Natural killer cell (primary cell): ENCODE data around the gene MOCOS. TPM values are rescaled to one million over a fixed set of nuclear protein-coding genes. Genes with fewer than 3 reads are reported as not detected.

Experiments used
- ATAC-seq, 3 donors: fragments of 150-1000 bp in 2 of 3; fragments of 200-7000 bp in 1 of 3; cut with Tn5 transposase; 1 replicate in 1 of 3; 2 replicates in 2 of 3; pipeline ENCODE4 v1.10.0; 2021; ENCODE audit warnings: mild to moderate bottlenecking in 2 of 3, moderate library complexity in 2 of 3
- DNase-seq, 2 donors: peaks; one replicate each; pipeline versions ENCODE4 v3.0.0 to v3.0.0-alpha.2; 2013 to 2021; ENCODE audit warnings: mixed read lengths in 1 of 2
- H3K27ac ChIP-seq: one replicate; pipeline ENCODE4 v1.5.1; 2013; ENCODE audit warnings: mild to moderate bottlenecking, low read length
- H3K27me3 ChIP-seq: one replicate; pipeline ENCODE4 v1.6.1; 2013; ENCODE audit warnings: low read length; ENCODE audit not compliant: control insufficient read depth, insufficient read depth
- H3K36me3 ChIP-seq: one replicate; pipeline ENCODE4 v1.6.1; 2013; ENCODE audit warnings: low read length; ENCODE audit not compliant: control insufficient read depth, insufficient read depth
- H3K4me1 ChIP-seq: one replicate; pipeline ENCODE4 v1.6.1; 2013; ENCODE audit warnings: low read length; ENCODE audit not compliant: control insufficient read depth, insufficient read depth
- H3K4me3 ChIP-seq: one replicate; pipeline ENCODE4 v1.5.1; 2013; ENCODE audit warnings: low read length
- H3K9me3 ChIP-seq: one replicate; pipeline ENCODE4 v1.6.1; 2013; ENCODE audit warnings: low read length; ENCODE audit not compliant: control insufficient read depth, insufficient read depth
- H3K27ac Mint-ChIP-seq, 2 donors: one replicate each; pipeline ENCODE4 v1.8.0; 2022; ENCODE audit warnings: mild to moderate bottlenecking in 2 of 2, mixed read lengths in 2 of 2, moderate library complexity in 1 of 2
- H3K27me3 Mint-ChIP-seq, 2 donors: one replicate each; pipeline ENCODE4 v1.8.0; 2022; ENCODE audit warnings: low read depth in 2 of 2, mixed read lengths in 2 of 2
- H3K36me3 Mint-ChIP-seq: one replicate; pipeline ENCODE4 v1.8.0; 2022; ENCODE audit warnings: mixed read lengths
- H3K4me1 Mint-ChIP-seq, 2 donors: one replicate each; pipeline ENCODE4 v1.8.0; 2022; ENCODE audit warnings: mixed read lengths in 2 of 2
- H3K4me3 Mint-ChIP-seq: one replicate; pipeline ENCODE4 v1.8.0; 2022; ENCODE audit warnings: mild to moderate bottlenecking, moderate library complexity, mixed read lengths
- H3K9me3 Mint-ChIP-seq, 2 donors: one replicate each; pipeline ENCODE4 v1.8.0; 2022; ENCODE audit warnings: mixed read lengths in 2 of 2
- CTCF ChIP-seq: fragments of 200-600 bp; IDR thresholded peaks from one replicate; pipeline ENCODE4 v1.8.0; 2022; ENCODE audit warnings: antibody characterized with exemption
- WGBS: methylation state at CpG from one replicate; pipeline ENCODE4 v1.1.7; 2013; ENCODE audit warnings: missing lambda C conversion rate; ENCODE audit not compliant: insufficient coverage; 5-methylcytosine and 5-hydroxymethylcytosine counted together
- intact Hi-C: fragments of 100-400 bp; cut with micrococcal nuclease; formaldehyde crosslinking; loops from one replicate; pipeline ENCODE4 v1.14.2; 2022
- total RNA-seq, 4 donors: library from RNA; stranded (reverse); fragments of 120-200 nt in 1 of 4; gene quantifications; one replicate each; pipeline versions ENCODE4 v1.2.3 to v1.2.4, GENCODE V29; 2013 to 2022

The MOCOS gene
- total RNA-seq, 3 donors from 2014 or later (not counting 1 experiment from before 2014, with no cell fraction given): 0.10 to 0.24 (median 0.16) TPM

- no peaks in the 10 kb centered on the region for H3K9me3 Mint-ChIP-seq
- H3K4me1 ChIP-seq: no peaks in the 10 kb centered on the region
- no peak for ATAC-seq
- no peaks in the 10 kb centered on the region for H3K9me3 ChIP-seq
- peaks cover 81% of the 10 kb centered on the region for H3K36me3 ChIP-seq
- WGBS: 100% methylated on average over 3 of the region's 4 CpGs
- H3K4me3 Mint-ChIP-seq: no peak overlapping the region
- no peak for TF ChIP-seq CTCF
- no peaks in the 10 kb centered on the region for H3K27me3 Mint-ChIP-seq
- H3K27ac Mint-ChIP-seq: peak overlapping the region in 1 of 2 donors; percentile 58
- H3K4me3 ChIP-seq: no peak overlapping the region
- peaks cover 15% of the 10 kb centered on the region for H3K36me3 Mint-ChIP-seq
- H3K27ac ChIP-seq: no peak overlapping the region
- intact Hi-C loops: no loop called here
- H3K4me1 Mint-ChIP-seq: peaks cover 11 to 22% of the 10 kb centered on the region in 2 donors
- no peaks in the 10 kb centered on the region for H3K27me3 ChIP-seq
- no peak for DNase-seq
Measured at GRCh38 chr18:36153203-36153602, 34.1 kb upstream of the MOCOS start.

GRCh38 chr18:36153771-36154170 lies 33.5 kb upstream of the MOCOS start:
- DNase-seq: no peak
- H3K4me3 ChIP-seq: no peak overlapping the region
- no peaks in the 10 kb centered on the region for H3K9me3 ChIP-seq
- Mint-ChIP-seq H3K4me3 (no peak overlapping the region), H3K27me3 (no peaks in the 10 kb centered on the region), H3K9me3 (no peaks in the 10 kb centered on the region), H3K27ac (no peak overlapping the region), H3K4me1 (peaks cover 11 to 22% of the 10 kb centered on the region in 2 donors), H3K36me3 (peaks cover 15% of the 10 kb centered on the region)
- WGBS: 98% methylated on average over 2 of the region's 2 CpGs
- H3K27me3 ChIP-seq: no peaks in the 10 kb centered on the region
- H3K27ac ChIP-seq: no peak overlapping the region
- peaks cover 81% of the 10 kb centered on the region for H3K36me3 ChIP-seq
- no peak for ATAC-seq
- no peaks in the 10 kb centered on the region for H3K4me1 ChIP-seq
- no peak for TF ChIP-seq CTCF
- intact Hi-C loops: no loop called here

GRCh38 chr18:36155851-36156757 lies 31.2 kb upstream of the MOCOS start:
- no peak overlapping the region for H3K4me3 Mint-ChIP-seq
- Histone ChIP-seq H3K27ac (no peak overlapping the region), H3K27me3 (no peaks in the 10 kb centered on the region), H3K36me3 (peaks cover 80% of the 10 kb centered on the region), H3K4me3 (no peak overlapping the region), H3K4me1 (no peaks in the 10 kb centered on the region), H3K9me3 (no peaks in the 10 kb centered on the region)
- H3K9me3 Mint-ChIP-seq: no peaks in the 10 kb centered on the region
- peaks cover 11 to 17% of the 10 kb centered on the region in 2 donors for H3K4me1 Mint-ChIP-seq
- no peak overlapping the region for H3K27ac Mint-ChIP-seq
- peaks cover 28% of the 10 kb centered on the region for H3K36me3 Mint-ChIP-seq
- no peak for TF ChIP-seq CTCF
- no peak for DNase-seq
- ATAC-seq: no peak
- 96% methylated on average over 7 of the region's 7 CpGs for WGBS
- intact Hi-C loops: no loop called here
- H3K27me3 Mint-ChIP-seq: no peaks in the 10 kb centered on the region
